AG04449 (cell line): ENCODE data around the gene CAB39L.

ENCODE experiments used
- CTCF ChIA-PET: fragments of 350-600 bp; formaldehyde crosslinking; extraction: SDS; loops from one replicate; lab custom pipeline; 2021; ENCODE audit warnings: antibody characterized with exemption; lab: Yijun Ruan, JAX
- POLR2A ChIA-PET: fragments of 400-600, 350-600 bp; formaldehyde crosslinking; extraction: SDS; loops from one replicate; lab custom pipeline; 2020; ENCODE audit warnings: antibody characterized with exemption, inconsistent platforms; lab: Yijun Ruan, JAX
- DNase-seq: peaks from one replicate; pipeline ENCODE4 v3.0.0-alpha.2; 2010; ENCODE audit warnings: low read depth, low spot score
- H3K4me3 ChIP-seq: 2 replicates; pipeline ENCODE4 v1.5.1; 2011; ENCODE audit warnings: low read depth, mild to moderate bottlenecking, control low read depth, low read length
- TF ChIP-seq, protein P1 (sequence below): IDR thresholded peaks from one replicate; pipeline ENCODE4 v1.5.1; 2011; ENCODE audit warnings: mild to moderate bottlenecking, moderate library complexity, low read length, control low read depth, inconsistent platforms; ENCODE audit not compliant: insufficient read depth; ENCODE audit errors: missing control alignments

Gene CAB39L

DNA sequence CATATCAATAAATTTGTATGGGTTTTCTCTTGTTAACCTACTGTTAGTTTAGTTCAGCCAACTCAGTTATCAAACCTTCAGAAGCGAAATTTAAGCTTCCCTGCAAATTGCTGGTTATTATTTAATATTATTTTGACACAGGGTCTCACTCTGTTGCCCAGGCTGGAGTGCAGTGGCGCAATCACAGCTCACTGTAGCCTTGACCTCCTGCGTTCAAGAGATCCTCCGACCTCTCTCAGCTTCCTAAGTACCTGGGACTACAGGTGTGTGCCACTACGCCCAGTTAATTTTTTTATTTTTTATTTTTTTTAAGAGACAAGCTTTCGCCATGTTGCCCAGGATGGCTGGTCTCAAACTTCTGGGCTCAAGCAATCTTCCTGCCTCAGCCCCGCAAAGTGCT is 6.2 kb downstream of the CAB39L start:
- ChIA-PET CTCF (interaction anchor here (0.7 to 3.8 kb wide), 17 partner anchors 9 to 665 kb away, joined by 3 to 115 read pairs (median 6); no protein-coding TSS in a partner anchor), POLR2A (no interaction called here)
- TF ChIP-seq, protein P1, sequence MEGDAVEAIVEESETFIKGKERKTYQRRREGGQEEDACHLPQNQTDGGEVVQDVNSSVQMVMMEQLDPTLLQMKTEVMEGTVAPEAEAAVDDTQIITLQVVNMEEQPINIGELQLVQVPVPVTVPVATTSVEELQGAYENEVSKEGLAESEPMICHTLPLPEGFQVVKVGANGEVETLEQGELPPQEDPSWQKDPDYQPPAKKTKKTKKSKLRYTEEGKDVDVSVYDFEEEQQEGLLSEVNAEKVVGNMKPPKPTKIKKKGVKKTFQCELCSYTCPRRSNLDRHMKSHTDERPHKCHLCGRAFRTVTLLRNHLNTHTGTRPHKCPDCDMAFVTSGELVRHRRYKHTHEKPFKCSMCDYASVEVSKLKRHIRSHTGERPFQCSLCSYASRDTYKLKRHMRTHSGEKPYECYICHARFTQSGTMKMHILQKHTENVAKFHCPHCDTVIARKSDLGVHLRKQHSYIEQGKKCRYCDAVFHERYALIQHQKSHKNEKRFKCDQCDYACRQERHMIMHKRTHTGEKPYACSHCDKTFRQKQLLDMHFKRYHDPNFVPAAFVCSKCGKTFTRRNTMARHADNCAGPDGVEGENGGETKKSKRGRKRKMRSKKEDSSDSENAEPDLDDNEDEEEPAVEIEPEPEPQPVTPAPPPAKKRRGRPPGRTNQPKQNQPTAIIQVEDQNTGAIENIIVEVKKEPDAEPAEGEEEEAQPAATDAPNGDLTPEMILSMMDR = no peak
- no peak overlapping the region for H3K4me3 ChIP-seq
- no peak for DNase-seq

DNA sequence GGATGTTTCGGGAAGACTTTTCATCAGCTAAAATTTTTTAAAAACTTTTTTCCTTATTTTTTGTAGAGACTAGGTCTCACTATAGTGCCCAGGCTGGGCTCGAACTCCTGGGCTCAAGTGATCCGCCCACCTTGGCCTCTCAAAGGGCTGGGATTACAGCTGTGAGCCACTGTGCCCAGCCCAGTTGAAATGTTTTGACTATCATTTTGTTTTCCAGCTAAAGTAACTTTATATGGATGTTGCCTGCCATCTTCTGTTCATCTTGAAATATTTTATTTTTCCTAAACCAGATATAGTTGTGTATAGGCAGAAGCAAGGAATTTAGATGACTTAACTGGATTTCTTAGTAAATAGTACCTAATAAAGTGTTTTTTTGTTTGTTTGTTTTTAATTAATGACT is 7.0 kb downstream of the CAB39L start:
- TF ChIP-seq, protein P1 = no peak
- CTCF ChIA-PET = interaction anchor here (0.7 to 3.8 kb wide), 27 partner anchors 9 to 664 kb away, joined by 3 to 115 read pairs (median 4); partner anchors contain the start of gene CDADC1
- no peak for DNase-seq
- H3K4me3 ChIP-seq = no peak overlapping the region
- POLR2A ChIA-PET = no interaction called here

DNA sequence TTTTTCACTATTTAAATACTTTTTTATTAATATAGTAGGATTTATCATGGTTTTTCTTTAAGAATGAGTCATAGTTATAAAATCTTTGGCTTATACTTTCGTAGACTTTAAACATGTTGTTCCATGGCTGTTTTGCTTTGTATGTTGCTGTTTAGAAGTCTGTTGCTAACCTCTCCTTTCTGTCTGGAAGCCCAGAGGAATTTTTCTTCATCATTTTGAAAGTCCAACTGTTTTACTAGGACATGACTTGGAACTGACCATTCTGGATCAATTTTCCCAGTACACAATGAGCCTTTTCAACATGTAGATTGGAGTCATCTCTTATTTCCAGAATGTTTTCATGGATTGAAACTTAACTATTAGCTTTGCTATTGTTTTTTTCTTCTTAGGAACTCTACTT is 7.9 kb downstream of the CAB39L start:
- DNase-seq = no peak
- ChIA-PET CTCF (interaction anchor here (0.7 to 3.8 kb wide), 19 partner anchors 9 to 229 kb away, joined by 3 to 115 read pairs (median 6); partner anchors contain the start of gene CDADC1), POLR2A (interaction anchor here (0.6 kb wide), 1 partner anchor 9 kb away, joined by 3 read pairs; no protein-coding TSS in a partner anchor)
- no peak overlapping the region for H3K4me3 ChIP-seq
- TF ChIP-seq, protein P1 = no peak

- H3K4me3 ChIP-seq = no peak overlapping the region
- TF ChIP-seq, protein P1 = no peak
- ChIA-PET POLR2A (no interaction called here), CTCF (interaction anchor here (0.5 to 1.6 kb wide), 3 partner anchors 11 to 14 kb away, joined by 3 to 5 read pairs (median 4); no protein-coding TSS in a partner anchor)
- no peak for DNase-seq
Observed at GRCh38 chr13:49429121-49429520, 14.7 kb downstream of the CAB39L start.

- TF ChIP-seq, protein P1 = no peak
- H3K4me3 ChIP-seq = no peak overlapping the region
- POLR2A ChIA-PET = no interaction called here
- no peak for DNase-seq
- CTCF ChIA-PET = interaction anchor here (0.8 to 4.2 kb wide), 7 partner anchors 9 to 188 kb away, joined by 3 to 31 read pairs (median 4); no protein-coding TSS in a partner anchor
Observed at GRCh38 chr13:49428041-49428763, 15.7 kb downstream of the CAB39L start.

- POLR2A ChIA-PET = no interaction called here
Observed at GRCh38 chr13:49424011-49424560, 19.8 kb downstream of the CAB39L start.

More at GRCh38 chr13:49424011-49424560, 19.8 kb downstream of the CAB39L start:
- TF ChIP-seq, protein P1 = no peak
- CTCF ChIA-PET = no interaction called here
- no peak overlapping the region for H3K4me3 ChIP-seq
- no peak for DNase-seq
